ENCODE results near the gene PTK7.

Gene PTK7

DNA sequence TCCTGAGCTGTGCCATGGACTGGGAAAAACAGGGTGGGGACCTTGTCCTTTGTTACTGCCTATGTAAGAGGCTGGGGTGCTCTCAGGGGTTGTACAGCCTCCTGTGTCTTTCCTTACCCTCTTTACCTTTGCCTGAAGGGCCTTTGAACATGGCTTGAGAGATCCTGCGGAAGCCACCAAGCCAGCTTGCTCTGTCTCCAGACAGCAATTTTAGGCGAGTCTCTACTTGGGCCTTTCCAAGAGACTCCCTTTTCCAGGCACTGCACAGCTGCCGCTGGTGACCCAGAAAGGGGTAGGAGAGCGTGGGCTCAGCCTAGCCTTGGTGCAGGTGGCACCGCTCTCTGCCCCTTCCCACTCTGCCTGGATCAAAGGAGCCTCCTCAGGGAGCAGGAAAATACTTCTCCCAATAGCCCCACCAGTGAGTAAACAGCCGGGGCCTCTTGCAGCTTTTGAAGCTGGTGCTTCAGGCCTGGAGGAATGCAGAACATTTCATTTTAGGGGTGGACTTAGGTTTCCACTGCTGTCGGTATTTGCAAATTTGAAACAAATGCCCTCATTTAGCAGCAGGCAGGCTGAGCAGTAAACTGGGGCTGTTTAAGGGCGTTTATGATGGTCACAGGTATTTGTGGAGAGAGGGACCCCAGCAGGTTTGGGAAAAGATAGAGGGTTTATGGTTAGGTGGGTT is 13.9 kb downstream of the PTK7 start:
- no peak for ATAC-seq (ENCODE audit: low read depth)

DNA sequence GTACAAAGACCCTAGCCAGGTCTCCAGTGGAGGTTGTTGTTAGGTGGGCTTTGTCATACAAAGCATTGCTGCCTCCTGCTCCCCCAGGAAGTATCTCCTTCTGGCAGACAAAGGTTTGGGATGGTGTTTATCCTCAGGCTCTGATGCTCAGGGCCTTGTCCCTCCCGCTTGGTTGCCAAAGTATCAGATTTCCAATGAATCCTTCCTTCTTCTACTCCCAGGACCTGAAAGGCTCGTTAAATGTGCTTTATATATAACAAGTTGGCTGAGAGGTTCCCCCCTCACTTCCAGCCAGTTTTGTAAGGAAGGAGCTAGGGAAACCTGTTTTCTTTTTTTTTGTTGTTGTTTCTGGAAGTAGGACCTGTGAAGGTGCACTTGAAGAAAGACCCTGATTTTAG is 14.4 kb downstream of the PTK7 start:
- Histone ChIP-seq H3K36me3 (ENCODE audit: low read depth) (no peaks in the 10 kb centered on the region), H3K4me1 (ENCODE audit: insufficient read depth, poor library complexity, severe bottlenecking) (peaks cover 43% of the 10 kb centered on the region), H3K27ac (ENCODE audit: poor library complexity, severe bottlenecking) (peak overlapping the region; percentile 62), H3K27me3 (ENCODE audit: insufficient read depth, poor library complexity, severe bottlenecking) (no peaks in the 10 kb centered on the region), H3K4me3 (ENCODE audit: severe bottlenecking) (no peak overlapping the region), H3K9me3 (ENCODE audit: severe bottlenecking) (no peaks in the 10 kb centered on the region)
- ATAC-seq (ENCODE audit: low read depth), result no peak
- TF ChIP-seq, protein P1, sequence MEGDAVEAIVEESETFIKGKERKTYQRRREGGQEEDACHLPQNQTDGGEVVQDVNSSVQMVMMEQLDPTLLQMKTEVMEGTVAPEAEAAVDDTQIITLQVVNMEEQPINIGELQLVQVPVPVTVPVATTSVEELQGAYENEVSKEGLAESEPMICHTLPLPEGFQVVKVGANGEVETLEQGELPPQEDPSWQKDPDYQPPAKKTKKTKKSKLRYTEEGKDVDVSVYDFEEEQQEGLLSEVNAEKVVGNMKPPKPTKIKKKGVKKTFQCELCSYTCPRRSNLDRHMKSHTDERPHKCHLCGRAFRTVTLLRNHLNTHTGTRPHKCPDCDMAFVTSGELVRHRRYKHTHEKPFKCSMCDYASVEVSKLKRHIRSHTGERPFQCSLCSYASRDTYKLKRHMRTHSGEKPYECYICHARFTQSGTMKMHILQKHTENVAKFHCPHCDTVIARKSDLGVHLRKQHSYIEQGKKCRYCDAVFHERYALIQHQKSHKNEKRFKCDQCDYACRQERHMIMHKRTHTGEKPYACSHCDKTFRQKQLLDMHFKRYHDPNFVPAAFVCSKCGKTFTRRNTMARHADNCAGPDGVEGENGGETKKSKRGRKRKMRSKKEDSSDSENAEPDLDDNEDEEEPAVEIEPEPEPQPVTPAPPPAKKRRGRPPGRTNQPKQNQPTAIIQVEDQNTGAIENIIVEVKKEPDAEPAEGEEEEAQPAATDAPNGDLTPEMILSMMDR (IDR thresholded peaks at IDR 0.05; ENCODE audit: poor library complexity, severe bottlenecking), result no peak
- DNase-seq (ENCODE audit: low spot score), result no peak

More for the DNA sequence above, 13.9 kb downstream of the PTK7 start:
- Histone ChIP-seq H3K36me3 (ENCODE audit: low read depth) (no peaks in the 10 kb centered on the region), H3K4me3 (ENCODE audit: severe bottlenecking) (no peak overlapping the region), H3K9me3 (ENCODE audit: severe bottlenecking) (no peaks in the 10 kb centered on the region), H3K27me3 (ENCODE audit: insufficient read depth, poor library complexity, severe bottlenecking) (no peaks in the 10 kb centered on the region), H3K4me1 (ENCODE audit: insufficient read depth, poor library complexity, severe bottlenecking) (peaks cover 39% of the 10 kb centered on the region), H3K27ac (ENCODE audit: poor library complexity, severe bottlenecking) (peak overlapping the region; percentile 62)
- DNase-seq (ENCODE audit: low spot score), result no peak
- TF ChIP-seq, protein P1 (IDR thresholded peaks at IDR 0.05; ENCODE audit: poor library complexity, severe bottlenecking), result no peak

DNA sequence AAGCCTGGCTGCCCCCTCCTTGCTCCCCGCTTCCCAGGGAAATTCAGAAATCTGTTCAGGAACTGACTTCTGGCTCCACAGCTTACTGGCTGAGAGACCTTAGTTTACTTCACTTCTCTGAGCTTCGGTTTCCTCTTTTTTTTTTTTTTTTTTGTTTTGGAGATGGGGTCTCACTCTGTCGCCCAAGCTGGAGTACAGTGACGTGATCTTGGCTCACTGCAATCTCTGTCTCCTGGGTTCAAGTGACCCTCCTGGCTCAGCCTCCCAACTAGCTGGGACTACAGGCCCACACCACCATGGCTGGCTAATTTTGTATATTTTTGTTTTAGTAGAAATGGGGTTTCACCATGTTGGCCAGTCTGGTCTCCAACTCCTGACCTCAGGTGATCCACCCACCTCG is 14.9 kb downstream of the PTK7 start:
- no peak overlapping the region for H3K4me3 ChIP-seq (ENCODE audit: severe bottlenecking)
- ATAC-seq (ENCODE audit: low read depth), result no peak
- no peaks in the 10 kb centered on the region for H3K27me3 ChIP-seq (ENCODE audit: insufficient read depth, poor library complexity, severe bottlenecking)
- no peak for DNase-seq (ENCODE audit: low spot score)
- no peaks in the 10 kb centered on the region for H3K9me3 ChIP-seq (ENCODE audit: severe bottlenecking)
- TF ChIP-seq, protein P1 (IDR thresholded peaks at IDR 0.05; ENCODE audit: poor library complexity, severe bottlenecking), result no peak
- peak overlapping the region; percentile 62 for H3K27ac ChIP-seq (ENCODE audit: poor library complexity, severe bottlenecking)
- no peaks in the 10 kb centered on the region for H3K36me3 ChIP-seq (ENCODE audit: low read depth)
- H3K4me1 ChIP-seq (ENCODE audit: insufficient read depth, poor library complexity, severe bottlenecking), result peaks cover 47% of the 10 kb centered on the region

DNA sequence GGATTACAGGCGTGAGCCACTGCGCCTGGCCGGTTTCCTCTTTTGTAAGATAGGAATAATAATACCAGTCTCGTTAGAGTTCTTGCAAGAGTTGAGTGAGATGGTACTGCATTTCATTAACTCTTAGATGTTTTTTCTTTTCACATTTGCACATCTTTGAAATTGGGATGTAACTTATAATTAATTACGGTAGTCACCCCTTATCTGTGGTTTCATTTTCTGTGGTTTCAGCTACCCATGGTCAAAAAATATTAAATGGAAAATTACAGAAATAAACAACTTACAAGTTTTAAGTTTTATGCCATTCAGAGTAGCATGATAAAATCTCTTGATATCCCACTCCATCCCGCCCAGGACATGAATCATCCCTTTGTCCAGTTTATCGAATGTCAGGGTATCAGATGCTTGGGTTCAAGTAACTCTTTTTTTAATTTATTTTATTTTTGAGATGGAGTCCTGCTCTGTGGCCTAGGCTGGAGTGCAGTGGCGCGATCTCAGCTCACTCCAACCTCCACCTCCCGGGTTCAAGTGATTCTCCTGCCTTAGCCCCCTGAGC is 15.4 kb downstream of the PTK7 start:
- H3K36me3 ChIP-seq (ENCODE audit: low read depth), result no peaks in the 10 kb centered on the region
- DNase-seq (ENCODE audit: low spot score) (no peak), ATAC-seq (ENCODE audit: low read depth) (no peak)
- H3K4me3 ChIP-seq (ENCODE audit: severe bottlenecking), result no peak overlapping the region
- H3K9me3 ChIP-seq (ENCODE audit: severe bottlenecking), result no peaks in the 10 kb centered on the region
- H3K4me1 ChIP-seq (ENCODE audit: insufficient read depth, poor library complexity, severe bottlenecking), result peaks cover 52% of the 10 kb centered on the region
- TF ChIP-seq, protein P1 (IDR thresholded peaks at IDR 0.05; ENCODE audit: poor library complexity, severe bottlenecking), result no peak
- H3K27me3 ChIP-seq (ENCODE audit: insufficient read depth, poor library complexity, severe bottlenecking), result no peaks in the 10 kb centered on the region
- H3K27ac ChIP-seq (ENCODE audit: poor library complexity, severe bottlenecking), result peak overlapping the region; percentile 62

DNA sequence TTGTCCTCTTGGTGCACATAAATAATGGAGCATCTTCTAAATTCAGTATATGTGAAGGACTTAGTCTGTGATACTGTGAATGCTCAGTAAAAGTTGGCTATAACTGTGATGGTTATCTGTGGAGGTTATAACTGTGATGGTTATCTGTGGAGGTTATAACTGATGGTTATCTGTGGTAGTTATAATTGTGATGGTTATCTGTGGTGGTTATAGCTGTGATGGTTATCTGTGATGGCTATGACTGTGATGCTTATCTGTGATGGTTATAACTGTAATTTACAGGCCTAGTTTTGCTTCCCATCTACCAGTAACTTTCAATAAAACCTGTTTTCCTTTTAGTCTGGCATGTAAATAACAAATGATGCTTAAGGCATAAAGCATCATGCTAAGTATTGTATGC is 16.5 kb downstream of the PTK7 start:
- Histone ChIP-seq H3K36me3 (ENCODE audit: low read depth) (no peaks in the 10 kb centered on the region), H3K4me1 (ENCODE audit: insufficient read depth, poor library complexity, severe bottlenecking) (peaks cover 61% of the 10 kb centered on the region), H3K27me3 (ENCODE audit: insufficient read depth, poor library complexity, severe bottlenecking) (no peaks in the 10 kb centered on the region), H3K4me3 (ENCODE audit: severe bottlenecking) (no peak overlapping the region), H3K9me3 (ENCODE audit: severe bottlenecking) (no peaks in the 10 kb centered on the region), H3K27ac (ENCODE audit: poor library complexity, severe bottlenecking) (peak overlapping the region; percentile 92)
- TF ChIP-seq, protein P1 (IDR thresholded peaks at IDR 0.05; ENCODE audit: poor library complexity, severe bottlenecking), result no peak
- ATAC-seq (ENCODE audit: low read depth) (no peak), DNase-seq (ENCODE audit: low spot score) (no peak)

Measured in RWPE2 (cell line).